ENCODE results near the gene ACE.

The ACE gene

DNA sequence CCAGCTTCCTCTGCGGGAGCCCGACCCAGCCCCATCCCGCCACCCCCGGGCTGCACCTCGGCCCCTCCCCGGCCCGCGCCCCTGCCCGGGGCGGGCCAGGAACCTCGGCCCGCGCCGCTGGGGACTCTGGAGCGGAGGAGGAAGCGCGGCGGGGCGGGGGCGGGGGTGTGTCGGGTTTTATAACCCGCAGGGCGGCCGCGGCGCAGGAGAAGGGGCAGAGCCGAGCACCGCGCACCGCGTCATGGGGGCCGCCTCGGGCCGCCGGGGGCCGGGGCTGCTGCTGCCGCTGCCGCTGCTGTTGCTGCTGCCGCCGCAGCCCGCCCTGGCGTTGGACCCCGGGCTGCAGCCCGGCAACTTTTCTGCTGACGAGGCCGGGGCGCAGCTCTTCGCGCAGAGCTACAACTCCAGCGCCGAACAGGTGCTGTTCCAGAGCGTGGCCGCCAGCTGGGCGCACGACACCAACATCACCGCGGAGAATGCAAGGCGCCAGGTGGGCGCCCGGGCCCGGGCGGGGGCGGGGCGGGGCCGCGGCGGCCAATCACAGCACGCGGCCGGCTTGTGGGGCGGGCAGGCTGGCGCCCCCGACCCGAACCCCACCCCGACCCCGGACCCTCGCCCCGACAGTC is at the start of gene ACE:
Gene ACE, plus strand, starts transcription at position 208 of the 626 bp plus-strand sequence. Its CDS starts 34 bp downstream, at position 242.
- peak; percentile 80 for DNase-seq

DNA sequence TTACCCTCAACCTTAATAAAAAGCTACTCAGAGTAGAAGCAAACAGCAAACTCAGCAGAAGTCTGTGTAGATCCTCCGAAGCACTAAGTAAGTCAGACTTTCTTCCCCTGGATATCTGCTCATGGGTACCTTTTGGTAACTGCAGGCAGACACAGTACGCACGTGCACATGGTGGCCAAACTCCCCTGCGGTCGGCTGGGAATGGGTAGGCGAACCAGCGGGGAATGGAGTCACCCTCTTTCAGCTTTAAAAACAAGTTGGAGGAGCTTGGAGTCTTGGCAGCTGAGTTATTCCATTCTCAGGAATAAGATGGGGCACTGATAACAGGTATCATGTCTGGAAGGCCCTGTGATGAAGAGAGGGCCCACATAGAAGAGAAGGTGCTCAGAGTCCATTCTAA is 47.1 kb upstream of the ACE start:
- DNase-seq = no peak

DNA sequence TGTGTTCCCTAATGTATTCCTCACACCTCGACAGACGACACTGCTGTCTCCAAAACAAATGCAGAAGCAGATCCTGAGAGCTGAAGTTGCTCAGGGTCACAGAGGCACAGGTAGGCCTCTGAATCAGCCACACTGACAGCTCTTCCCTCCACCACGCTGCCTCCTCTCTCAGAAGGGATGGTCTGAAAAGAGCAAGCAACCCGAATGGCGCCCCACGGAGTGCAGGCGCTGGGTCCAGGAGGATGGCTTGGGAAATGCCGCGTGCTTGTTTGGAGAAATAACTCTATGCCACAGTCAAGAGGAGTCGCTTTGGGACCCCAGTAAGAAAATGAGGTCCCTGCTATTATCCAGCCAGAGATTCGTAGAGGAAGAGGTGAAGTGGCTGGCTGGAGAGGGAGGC is 46.6 kb upstream of the ACE start:
- DNase-seq = no peak

DNA sequence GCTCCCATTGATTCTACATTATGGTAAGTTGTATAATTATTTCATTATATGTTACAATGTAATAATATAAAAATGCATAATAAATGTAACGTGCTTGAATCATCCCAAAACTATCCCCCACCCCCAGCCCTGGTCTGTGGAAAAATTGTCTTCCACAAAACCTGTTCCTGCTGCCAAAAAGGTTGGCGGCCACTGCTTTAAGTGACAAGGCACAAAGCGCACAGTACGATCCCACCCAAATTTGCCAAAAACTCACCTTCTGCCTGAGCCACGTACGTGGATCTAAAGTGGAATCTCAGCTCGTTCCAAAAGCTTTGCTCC is 45.3 kb upstream of the ACE start:
- DNase-seq = no peak

DNA sequence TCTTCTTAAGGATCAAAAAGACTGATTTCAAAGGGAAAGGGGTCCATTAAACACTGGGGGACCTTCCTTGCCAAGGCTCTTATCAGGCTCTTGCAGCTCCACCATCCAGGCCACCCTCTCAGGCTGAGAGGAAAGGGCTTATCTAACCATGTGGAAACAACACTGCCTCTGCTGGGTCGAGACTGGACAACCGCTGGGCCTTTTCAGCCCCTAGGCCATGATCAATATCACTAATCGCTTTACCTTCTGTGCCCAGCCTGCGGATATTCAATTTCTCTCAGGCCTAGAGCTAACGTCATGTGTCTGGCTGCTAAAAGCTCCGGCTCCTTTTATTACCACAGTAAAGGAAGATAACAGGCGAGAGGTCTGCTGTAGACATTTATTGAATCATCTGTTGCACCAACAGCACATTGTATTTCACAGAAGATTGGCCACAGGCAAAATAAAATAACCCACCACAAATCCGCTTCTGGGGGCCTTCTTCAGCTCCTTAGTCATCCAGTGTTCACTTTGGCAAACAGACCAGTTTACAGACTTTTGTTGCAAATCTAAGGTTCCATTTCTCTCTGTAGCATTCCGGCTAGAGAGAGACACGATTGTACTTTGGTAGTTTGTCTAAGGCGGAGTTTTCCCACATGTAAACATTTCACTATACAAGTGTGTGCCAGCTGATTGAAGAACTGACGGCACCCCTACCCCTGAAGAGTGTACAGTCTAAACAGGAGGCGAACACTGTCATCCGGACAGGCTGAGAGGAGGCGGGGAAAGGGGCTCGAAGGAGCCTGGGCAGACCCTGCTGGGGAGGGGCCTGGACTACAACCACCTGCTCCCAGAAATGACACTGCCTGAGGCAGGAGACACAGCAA is 44.7 kb upstream of the ACE start:
- DNase-seq = peak; percentile 47

DNA sequence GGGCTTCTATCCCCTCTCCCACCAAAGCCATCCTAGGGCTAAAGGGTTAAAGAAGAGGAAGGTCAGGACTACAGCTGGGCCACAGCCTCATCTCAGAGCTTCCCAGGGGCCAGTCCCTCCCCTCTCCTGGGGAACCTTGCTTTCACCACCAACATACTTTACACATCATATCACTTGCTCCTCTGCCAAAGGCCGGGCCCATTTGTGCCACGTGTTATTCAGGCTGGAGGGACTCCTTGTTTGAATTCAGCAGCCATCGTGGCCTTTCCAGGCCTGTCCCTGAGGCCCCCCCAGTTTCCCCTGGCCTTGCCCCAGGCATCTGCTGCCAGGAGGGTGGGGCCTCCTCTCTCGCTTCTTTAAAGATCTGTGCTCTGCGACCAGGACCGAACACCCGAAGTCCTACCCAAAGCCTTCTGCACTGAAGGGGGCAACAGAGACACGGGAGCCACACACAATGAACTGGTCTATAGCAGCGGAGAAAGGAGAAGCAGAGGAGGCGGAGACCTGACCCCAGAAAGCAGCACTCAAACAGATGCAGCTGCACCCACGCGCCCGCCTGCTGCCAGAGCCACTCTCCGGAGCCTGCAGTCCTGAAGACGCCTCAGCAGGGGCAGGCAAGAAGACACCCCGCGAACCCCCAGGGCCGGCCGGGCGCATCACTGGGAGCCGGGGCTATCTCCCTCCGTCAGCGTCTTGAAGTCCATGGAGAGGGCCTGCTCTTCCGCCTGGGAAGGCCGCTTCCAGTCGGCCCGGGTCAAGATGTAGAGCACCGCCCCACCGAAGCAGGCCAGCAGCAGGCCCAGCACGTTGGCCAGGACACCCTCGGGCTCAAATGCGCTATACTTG is 42.9 kb upstream of the ACE start:
- no peak for DNase-seq

DNA sequence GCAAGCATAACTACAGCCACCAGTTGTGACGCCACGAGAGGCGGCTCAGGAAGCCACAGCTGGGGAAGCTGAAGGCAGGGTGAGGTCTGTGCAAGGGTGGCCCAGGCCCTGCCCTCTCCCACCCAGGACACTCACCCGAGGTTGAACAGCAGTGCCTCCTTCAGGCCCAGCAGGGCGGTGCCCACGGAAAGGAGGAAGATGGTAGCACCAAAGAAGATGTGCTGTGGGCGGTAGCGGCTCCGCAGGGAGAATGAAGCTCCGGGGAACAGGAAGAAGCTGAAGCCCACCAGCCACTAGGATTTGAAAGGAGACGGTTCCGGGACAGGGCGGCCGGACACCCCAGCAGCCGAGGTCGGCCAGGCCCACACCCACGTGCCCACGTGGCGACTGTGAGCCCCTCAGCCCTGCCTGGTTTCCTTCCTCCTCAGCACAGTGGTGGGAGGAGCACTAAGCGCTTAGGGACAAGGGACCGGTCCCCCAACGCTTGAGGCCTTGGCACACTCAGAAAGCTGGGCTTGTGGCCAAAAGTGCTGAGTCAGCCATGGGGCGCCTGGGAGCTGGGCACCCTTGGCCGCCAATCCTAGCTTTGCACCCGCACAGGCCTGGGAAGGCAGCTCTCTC is 41.8 kb upstream of the ACE start:
- DNase-seq = peak; percentile 51

DNA sequence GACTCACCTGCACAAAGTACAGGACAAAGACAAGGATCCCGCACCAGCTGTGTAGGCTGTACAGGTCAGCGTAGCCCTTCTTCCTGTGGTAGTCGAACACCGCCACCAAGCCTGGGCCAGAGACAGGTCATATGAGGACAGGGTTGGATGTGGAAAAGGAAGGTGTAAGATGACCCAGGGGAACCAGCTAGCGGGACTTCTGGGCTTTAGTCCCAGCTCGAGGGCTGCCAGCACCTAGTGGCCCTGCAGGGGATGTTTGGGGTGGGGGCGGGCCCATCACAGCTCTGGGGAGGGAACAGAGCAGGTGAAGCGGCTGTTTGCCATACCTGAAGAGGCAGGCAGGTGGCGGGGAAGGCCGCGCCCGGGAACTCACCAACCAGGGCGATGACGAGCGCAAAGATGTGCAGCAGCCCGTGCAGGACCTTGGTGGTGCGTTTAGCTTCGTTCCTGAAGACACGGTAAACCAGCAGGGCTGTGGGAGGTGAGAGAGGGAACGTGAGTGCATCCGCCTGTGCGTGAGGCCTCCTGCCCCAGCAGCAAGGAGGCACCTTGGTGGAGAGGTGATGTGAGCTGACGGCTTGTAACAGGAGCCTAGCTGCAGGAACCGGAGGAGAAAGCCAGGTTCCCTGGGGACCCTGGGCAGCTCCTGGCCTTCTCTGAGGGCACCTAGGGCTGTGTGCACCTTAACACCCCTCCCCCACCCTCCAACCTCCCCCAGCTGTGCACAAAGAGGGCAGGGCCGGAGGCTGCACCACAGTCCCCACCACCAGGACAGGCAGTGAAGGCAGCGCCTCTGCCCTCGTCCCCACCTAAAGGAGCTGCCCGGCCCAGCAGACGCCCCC is 41.0 kb upstream of the ACE start:
- peak; percentile 91 for DNase-seq

DNA sequence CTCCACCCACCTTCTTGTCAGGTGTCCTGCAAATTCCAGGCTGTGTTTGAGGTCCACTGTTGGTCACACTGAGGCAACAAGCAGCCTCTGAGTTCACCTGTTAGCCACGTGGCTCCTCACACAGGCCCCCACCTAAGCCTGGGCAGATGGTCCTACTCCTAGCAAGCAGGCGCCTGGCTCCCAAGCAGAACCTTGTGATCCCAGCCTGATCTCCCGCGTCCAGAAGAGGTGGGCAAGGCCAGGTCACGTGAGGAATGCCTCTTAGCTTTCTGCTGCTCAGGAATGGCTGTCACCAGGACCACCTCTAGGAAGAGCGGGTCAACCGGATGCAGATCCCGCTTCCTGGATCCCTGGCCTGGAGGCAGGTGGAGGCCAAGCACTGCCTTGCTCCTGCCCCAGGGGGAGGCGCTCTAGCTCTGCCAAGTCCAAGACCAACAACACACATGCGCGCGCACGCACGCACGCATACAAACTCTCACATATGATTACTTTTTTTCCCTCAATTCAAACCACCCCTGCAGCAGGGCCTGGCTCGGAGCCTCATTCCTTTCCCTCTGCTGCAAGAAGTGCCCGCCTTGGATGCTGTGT is 40.2 kb upstream of the ACE start:
- DNase-seq = peak; percentile 55

DNA sequence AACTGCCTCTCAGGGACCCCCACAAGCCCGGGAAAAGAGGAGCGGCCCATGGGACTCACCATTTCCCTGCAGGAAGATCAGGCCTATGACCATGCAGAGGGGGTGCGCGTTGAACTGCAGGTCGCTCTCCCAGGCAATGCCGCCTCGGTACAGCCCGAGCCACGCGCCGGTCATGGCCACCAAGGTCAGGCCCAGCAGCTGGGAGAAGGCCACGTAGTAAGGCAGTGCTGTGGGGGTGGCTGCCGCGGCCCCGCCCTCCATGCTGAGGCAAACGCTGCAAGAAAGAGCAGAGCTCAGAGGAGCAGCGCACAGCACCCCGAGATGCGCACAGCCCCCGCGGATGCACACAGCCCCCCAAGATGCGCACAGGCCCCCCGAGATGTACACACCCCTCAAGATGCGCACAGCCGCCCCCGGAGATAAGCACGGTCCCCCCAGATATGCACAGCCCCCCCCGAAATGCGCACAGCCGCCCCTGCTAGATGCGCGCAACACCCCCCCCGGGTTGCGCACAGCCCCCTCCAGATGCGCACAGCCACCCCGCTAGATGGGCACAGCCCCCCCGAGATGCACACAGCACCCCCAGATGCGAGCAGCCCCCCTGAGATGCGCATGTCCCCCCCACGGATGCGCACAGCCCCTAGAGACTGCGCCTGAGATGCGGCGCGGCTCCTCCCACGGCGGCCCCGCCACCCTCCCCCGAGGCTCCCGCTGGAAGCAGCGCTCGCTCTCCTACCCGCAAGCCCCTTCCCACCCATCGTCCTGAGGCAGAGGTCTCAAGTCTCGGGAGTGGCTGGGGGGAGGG is 39.4 kb upstream of the ACE start:
- DNase-seq = no peak

DNA sequence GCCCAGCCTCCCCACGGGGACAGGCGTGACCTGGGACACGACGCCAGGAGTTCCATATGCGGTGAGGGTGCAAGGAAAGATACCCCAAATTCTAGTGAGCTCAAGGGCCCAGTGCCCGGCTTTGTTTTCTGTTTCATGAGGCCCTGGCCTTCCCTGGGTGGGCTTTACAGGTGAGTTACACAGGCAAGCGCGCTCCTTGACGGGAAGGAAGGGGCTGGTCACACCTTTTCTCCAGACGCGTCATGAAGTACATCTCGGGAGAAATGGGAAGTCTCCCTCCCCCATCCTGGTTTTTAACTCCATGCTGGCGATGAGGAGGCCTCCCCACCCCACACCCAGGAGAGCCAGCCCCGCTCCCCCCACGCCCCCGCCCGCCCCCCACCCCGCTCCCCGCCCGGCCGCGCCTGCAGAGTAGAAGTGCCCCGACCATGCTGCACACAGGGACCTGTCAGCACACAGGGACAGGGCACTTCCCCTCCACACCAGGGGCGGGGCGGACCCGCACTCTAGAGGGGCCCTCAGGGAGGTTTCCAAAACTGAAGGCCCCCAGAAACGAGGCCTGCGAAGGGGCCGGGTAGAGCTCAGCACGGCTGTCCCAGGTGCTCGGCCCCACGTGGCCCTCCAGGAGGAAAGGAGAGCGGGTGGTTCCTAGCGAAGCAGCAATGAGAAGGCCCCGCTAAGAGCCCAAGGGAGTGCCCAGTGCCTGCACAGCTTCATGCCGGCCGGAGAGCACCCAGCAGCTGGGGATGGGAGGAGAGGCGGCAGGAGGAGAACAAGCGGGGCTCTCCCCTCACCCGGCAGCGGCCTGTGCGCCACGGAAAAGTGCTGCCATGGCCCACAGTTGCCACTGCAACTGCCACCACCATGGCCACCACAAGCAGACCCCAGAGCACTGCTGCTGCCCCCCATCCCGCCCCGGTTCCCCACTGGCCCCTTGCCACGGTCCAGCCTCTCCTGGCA is 38.5 kb upstream of the ACE start:
- DNase-seq = peak; percentile 13

DNA sequence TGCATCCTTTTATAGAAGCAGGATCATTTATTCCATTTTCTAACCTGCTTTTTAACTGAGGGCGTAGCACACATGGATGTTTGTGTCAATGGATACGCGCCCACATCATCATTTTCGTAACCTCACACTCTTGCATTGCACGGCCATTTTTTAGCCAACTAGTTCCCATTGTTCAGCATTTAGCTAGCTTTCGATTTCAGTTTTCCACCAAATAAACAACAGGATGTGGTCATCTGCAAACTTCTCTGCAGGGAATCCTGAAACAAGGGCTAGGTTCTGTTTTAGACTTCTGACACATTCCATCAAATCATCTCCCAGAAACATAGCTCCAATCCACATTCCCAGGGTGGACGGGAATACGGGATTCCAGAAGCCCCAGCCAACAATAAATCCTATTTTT is 37.2 kb upstream of the ACE start:
- DNase-seq = no peak

DNA sequence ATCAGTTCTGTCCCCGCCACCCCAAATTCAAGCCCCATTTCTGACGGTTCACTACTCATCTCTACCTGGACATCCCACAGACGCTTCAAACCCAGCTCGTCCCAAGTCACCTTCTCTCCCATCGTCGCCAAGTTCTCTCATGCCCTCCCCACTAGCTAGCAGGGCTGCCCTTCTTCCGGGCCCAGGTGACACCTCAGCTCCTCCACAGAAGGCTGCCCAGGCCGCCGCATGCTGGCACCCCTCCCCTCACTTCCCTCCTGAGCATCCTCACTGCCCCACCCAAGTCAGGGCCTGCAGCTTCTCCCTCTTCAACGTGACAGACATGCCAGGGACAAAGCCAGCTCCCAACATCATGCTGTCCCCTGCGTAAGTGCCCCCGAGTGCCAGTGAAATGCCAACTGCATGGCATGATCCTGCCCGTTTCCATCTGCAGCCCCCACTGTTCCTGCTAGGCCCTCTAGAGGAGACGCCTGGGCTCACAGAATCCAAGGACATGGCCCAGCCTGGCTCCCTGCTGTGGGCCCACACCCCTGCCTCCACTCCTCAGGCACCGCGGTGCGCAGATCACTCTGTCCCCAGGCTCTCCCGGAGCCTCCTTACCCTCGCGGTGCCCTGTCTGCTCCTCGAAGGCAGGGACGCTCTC is 36.6 kb upstream of the ACE start:
- DNase-seq = no peak

DNA sequence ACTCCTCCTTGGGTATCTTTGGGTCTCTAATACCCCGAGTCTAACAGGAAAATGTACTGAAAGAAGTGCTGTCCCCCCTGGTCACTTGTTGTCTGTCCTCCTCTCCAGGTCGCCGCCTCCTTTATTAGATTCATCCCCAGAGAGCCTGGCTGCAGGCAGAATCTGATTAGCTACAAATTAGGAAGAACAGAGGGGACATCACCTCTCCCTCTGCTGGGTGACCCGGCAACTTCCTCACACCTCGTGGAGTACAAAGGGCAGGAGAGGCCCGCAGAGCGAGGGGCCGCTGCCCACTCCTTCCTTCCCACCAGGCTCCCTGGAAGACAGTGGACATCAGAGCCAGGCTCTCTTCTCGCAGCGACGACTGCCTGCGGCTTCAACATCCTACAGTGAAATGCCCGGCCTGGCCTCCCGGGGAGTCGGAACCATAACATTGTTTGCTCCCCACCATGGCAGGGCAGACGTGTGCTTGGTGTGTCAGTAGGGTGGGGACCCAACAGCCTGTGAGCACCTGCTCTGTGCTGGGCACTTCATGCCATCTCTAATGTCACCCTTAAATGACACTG is 36.0 kb upstream of the ACE start:
- DNase-seq = no peak

DNA sequence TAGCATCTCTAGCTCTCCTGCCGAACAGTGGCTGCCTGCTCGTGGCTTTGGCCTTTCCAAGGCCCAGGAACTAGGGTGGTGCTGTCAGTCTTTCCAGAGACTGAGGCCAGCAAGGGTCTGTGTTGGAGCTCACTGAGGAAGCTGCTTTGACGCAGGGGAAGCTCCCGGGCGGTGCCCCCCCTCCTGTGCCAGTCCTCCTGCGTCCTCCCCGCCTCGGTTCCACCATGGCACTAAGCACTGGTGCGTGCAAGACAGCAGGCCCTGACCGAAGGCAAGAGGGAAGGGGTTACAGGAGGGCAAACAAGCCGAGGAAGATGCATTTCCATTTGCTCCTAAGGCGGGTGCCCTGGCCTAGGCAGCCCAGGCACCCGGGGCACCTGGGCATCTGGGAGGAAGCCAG is 35.2 kb upstream of the ACE start:
- no peak for DNase-seq

DNA sequence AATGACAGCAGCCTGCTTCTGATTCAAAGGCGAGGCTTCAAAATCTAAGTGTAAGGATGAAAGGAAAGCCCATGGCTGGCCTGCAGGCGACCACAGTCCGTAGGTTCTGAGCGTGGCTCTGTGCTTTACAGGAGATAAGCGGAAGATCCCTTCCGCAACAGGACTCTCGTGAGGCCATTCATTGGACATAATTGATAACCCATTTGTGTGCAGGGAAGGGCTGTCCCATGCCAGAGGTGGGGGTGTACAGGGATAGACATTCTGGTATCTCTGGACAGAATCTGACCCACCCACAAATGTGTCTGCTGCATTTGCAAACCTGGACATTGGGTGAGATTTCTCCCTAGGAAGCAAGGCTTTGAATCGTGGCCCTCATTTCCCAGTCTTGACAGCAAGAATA is 34.8 kb upstream of the ACE start:
- no peak for DNase-seq

DNA sequence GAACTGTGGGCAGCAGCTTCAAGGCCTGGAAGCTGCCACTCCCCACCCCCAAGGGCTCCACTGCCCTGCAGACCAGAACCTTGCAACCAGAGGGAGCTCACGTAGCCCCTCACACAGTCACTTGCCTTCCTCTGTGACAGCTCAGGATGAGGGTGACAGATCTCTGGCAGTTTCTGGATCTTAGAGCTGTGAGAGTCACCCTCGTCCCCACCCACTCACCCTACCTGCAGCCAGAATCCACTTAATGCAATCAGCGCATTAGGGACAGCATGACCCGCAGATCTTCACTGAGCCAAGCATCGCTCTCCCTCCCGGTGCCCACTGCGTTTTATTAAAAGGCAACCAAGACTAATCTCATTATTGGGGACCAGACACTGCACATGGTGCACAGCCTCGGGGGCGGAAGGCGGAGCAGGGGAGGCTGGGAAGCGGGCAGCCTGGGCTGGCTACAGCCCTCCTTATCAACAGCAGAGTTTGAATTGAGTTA is 34.3 kb upstream of the ACE start:
- DNase-seq = no peak

DNA sequence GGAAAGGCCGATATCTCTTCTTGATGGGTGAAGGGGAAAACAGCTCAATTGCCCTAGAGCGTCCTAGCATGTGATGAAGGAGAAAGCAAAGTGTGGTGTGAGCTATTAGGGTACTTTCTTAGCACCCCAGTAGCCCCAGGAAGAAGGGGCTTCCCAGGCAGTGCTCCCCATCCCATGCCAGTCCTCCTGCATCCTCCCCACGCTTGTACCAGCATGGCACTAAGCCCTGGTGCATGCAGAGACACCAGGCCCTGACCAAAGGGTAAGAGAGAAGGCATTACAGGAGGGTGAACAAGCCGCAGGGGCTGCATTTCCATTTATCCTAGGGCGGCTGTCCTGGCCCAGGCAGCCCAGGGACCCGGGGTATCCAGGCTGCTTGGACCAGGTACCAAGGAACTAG is 33.8 kb upstream of the ACE start:
- DNase-seq = no peak

DNA sequence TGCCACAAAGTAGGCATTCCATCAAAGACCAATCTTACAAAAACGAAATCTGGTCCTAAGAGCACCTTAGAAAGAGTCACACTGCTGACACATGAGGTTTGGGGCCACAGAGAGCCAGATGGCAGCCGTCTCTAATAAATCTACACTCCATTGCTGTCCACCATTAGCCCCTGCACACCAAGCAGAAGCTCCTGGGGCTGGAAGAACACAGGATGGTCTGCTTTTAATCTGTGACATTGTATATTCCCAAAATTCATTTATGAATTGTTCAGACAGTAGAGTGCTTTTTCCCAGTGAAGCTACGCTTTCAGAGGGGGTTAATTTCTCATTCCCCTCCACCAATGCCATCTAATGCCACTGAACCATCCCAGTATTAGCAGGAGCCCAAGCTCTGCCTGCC is 32.4 kb upstream of the ACE start:
- no peak for DNase-seq

Data from DMS53 (cell line).